ENCODE measurements around the gene SUN3. TPM values are rescaled to one million over a fixed set of nuclear protein-coding genes. Genes with fewer than 3 reads are reported as not detected.

The SUN3 gene
- total RNA-seq, 1 donor from 2014 or later: not detected

- Mint-ChIP-seq H3K4me1 (peaks cover 4% of the 10 kb centered on the region), H3K4me3 (no peak overlapping the region), H3K36me3 (ENCODE audit: low read depth) (no peaks in the 10 kb centered on the region), H3K9me3 (no peaks in the 10 kb centered on the region), H3K27ac (no peak overlapping the region), H3K27me3 (peaks cover 2% of the 10 kb centered on the region)
- DNase-seq (no peak), ATAC-seq (ENCODE audit: low read depth) (no peak)
- ChIA-PET CTCF (no interaction called here), POLR2A (no interaction called here)
- TF ChIP-seq CTCF (IDR thresholded peaks at IDR 0.05): no peak
- intact Hi-C loops (cut with micrococcal nuclease): no loop called here
Measured at GRCh38 chr7:48042216-48042615, 13.3 kb upstream of the SUN3 start.

- ATAC-seq (ENCODE audit: low read depth) (no peak), DNase-seq (no peak)
- TF ChIP-seq CTCF (IDR thresholded peaks at IDR 0.05): no peak
- H3K27me3 Mint-ChIP-seq: peaks cover 2% of the 10 kb centered on the region
- ChIA-PET CTCF (no interaction called here), POLR2A (no interaction called here)
- peaks cover 4% of the 10 kb centered on the region for H3K4me1 Mint-ChIP-seq
- no peak overlapping the region for H3K27ac Mint-ChIP-seq
- no peaks in the 10 kb centered on the region for H3K36me3 Mint-ChIP-seq (ENCODE audit: low read depth)
- H3K9me3 Mint-ChIP-seq: no peaks in the 10 kb centered on the region
- intact Hi-C loops (cut with micrococcal nuclease): no loop called here
- H3K4me3 Mint-ChIP-seq: no peak overlapping the region
Measured at GRCh38 chr7:48041653-48041970, 12.7 kb upstream of the SUN3 start.

- POLR2A ChIA-PET: no interaction called here
- ATAC-seq (ENCODE audit: low read depth): no peak
- Mint-ChIP-seq H3K4me1 (peaks cover 3% of the 10 kb centered on the region), H3K36me3 (ENCODE audit: low read depth) (no peaks in the 10 kb centered on the region), H3K4me3 (no peak overlapping the region), H3K27me3 (peaks cover 3% of the 10 kb centered on the region), H3K9me3 (no peaks in the 10 kb centered on the region), H3K27ac (no peak overlapping the region)
- no peak for DNase-seq
- no peak for TF ChIP-seq CTCF (IDR thresholded peaks at IDR 0.05)
- intact Hi-C loops (cut with micrococcal nuclease): no loop called here
- CTCF ChIA-PET: no interaction called here
Measured at GRCh38 chr7:48040944-48041652, 12.2 kb upstream of the SUN3 start.

- peaks cover 13% of the 10 kb centered on the region for H3K4me1 Mint-ChIP-seq
- ChIA-PET CTCF (no interaction called here), POLR2A (no interaction called here)
- peaks cover 11% of the 10 kb centered on the region for H3K27me3 Mint-ChIP-seq
- intact Hi-C loops (cut with micrococcal nuclease): loop anchor here (5.0 kb wide), 2 partner anchors 62 to 102 kb away; partner anchors contain the start of gene HUS1
- no peak for DNase-seq
- H3K9me3 Mint-ChIP-seq: no peaks in the 10 kb centered on the region
- no peaks in the 10 kb centered on the region for H3K36me3 Mint-ChIP-seq (ENCODE audit: low read depth)
- TF ChIP-seq CTCF (IDR thresholded peaks at IDR 0.05): no peak
- H3K4me3 Mint-ChIP-seq: no peak overlapping the region
- ATAC-seq (ENCODE audit: low read depth): no peak
- no peak overlapping the region for H3K27ac Mint-ChIP-seq
Measured at GRCh38 chr7:48038815-48039506, 10.1 kb upstream of the SUN3 start.

GRCh38 chr7:48035967-48036478 is 7.1 kb upstream of the SUN3 start:
- ChIA-PET CTCF (interaction anchor here (1.1 to 1.5 kb wide), 2 partner anchors 44 to 74 kb away, joined by 4 to 6 read pairs; no protein-coding TSS in a partner anchor), POLR2A (no interaction called here)
- intact Hi-C loops (cut with micrococcal nuclease): loop anchor here (1.0 to 5.0 kb wide), 5 partner anchors 43 to 99 kb away; partner anchors contain the start of gene HUS1
- Mint-ChIP-seq H3K4me1 (peaks cover 13% of the 10 kb centered on the region), H3K27me3 (peaks cover 21% of the 10 kb centered on the region), H3K9me3 (no peaks in the 10 kb centered on the region), H3K36me3 (ENCODE audit: low read depth) (no peaks in the 10 kb centered on the region), H3K27ac (no peak overlapping the region), H3K4me3 (peak overlapping the region; percentile 73)
- no peak for TF ChIP-seq CTCF (IDR thresholded peaks at IDR 0.05)
- ATAC-seq (ENCODE audit: low read depth) (no peak), DNase-seq (peak; percentile 25)

Measured in activated B cell treated with CpG ODN at 0.5 μM for 24 hours (primary cell).